HEK293 (cell line): ENCODE measurements around the gene FOXO3.

ENCODE experiments used
- AEBP2 ChIP-seq: fragments of 450-650 bp; formaldehyde crosslinking; IDR thresholded peaks from 2 replicates; pipeline ENCODE4 v1.5.1; 2016; ENCODE audit warnings: missing biosample characterization, missing genetic modification characterization, borderline replicate concordance
- BCL6B ChIP-seq: fragments of 450-650 bp; formaldehyde crosslinking; IDR thresholded peaks from 2 replicates; pipeline ENCODE4 v1.5.1; 2017; ENCODE audit warnings: missing biosample characterization, missing genetic modification characterization
- EGR2 ChIP-seq: fragments of 450-650 bp; formaldehyde crosslinking; IDR thresholded peaks from 2 replicates; pipeline ENCODE4 v1.5.1; 2016; ENCODE audit warnings: low read depth, missing biosample characterization, missing genetic modification characterization
- GFI1B ChIP-seq: fragments of 450-650 bp; formaldehyde crosslinking; IDR thresholded peaks from 2 replicates; pipeline ENCODE4 v1.5.1; 2016; ENCODE audit warnings: missing biosample characterization, missing genetic modification characterization
- GLI2 ChIP-seq: fragments of 450-650 bp; formaldehyde crosslinking; IDR thresholded peaks from 2 replicates; pipeline ENCODE4; 2017; ENCODE audit warnings: missing biosample characterization, missing genetic modification characterization, low read depth, borderline replicate concordance
- GLIS1 ChIP-seq: fragments of 450-650 bp; formaldehyde crosslinking; IDR thresholded peaks from 2 replicates; pipeline ENCODE4 v1.5.1; 2016; ENCODE audit warnings: missing biosample characterization, missing genetic modification characterization
- KLF16 ChIP-seq: fragments of 450-650 bp; formaldehyde crosslinking; IDR thresholded peaks from 2 replicates; pipeline ENCODE4 v1.5.1; 2017; ENCODE audit warnings: missing biosample characterization, missing genetic modification characterization
- MZF1 ChIP-seq: fragments of 450-650 bp; formaldehyde crosslinking; IDR thresholded peaks from 2 replicates; pipeline ENCODE4 v1.5.1; 2017; ENCODE audit warnings: missing biosample characterization, missing genetic modification characterization, borderline replicate concordance
- PRDM10 ChIP-seq: fragments of 450-650 bp; formaldehyde crosslinking; IDR thresholded peaks from 2 replicates; pipeline ENCODE4 v1.5.1; 2016; ENCODE audit warnings: missing biosample characterization, missing genetic modification characterization
- SCRT1 ChIP-seq: fragments of 450-650 bp; formaldehyde crosslinking; IDR thresholded peaks from 2 replicates; pipeline ENCODE4 v1.5.1; 2016; ENCODE audit warnings: missing biosample characterization, missing genetic modification characterization, borderline replicate concordance
- SCRT2 ChIP-seq: fragments of 450-650 bp; formaldehyde crosslinking; IDR thresholded peaks from 2 replicates; pipeline ENCODE4 v1.5.1; 2016; ENCODE audit warnings: missing biosample characterization, missing genetic modification characterization
- YY2 ChIP-seq: fragments of 450-650 bp; formaldehyde crosslinking; IDR thresholded peaks from 2 replicates; pipeline ENCODE4 v1.5.1; 2016; ENCODE audit warnings: missing biosample characterization, missing genetic modification characterization
- ZBTB21 ChIP-seq: fragments of 450-650 bp; formaldehyde crosslinking; IDR thresholded peaks from 2 replicates; pipeline ENCODE4 v1.5.1; 2017; ENCODE audit warnings: missing biosample characterization, missing genetic modification characterization
- ZBTB48 ChIP-seq: fragments of 450-650 bp; formaldehyde crosslinking; IDR thresholded peaks from 2 replicates; pipeline ENCODE4 v1.5.1; 2016; ENCODE audit warnings: missing biosample characterization, missing genetic modification characterization
- ZFP41 ChIP-seq: fragments of 450-650 bp; formaldehyde crosslinking; IDR thresholded peaks from 2 replicates; pipeline ENCODE4 v1.5.1; 2016; ENCODE audit warnings: missing biosample characterization, missing genetic modification characterization, borderline replicate concordance
- ZFP69B ChIP-seq: fragments of 450-650 bp; formaldehyde crosslinking; IDR thresholded peaks from 2 replicates; pipeline ENCODE4 v1.5.1; 2016; ENCODE audit warnings: missing biosample characterization, missing genetic modification characterization
- ZIC2 ChIP-seq: fragments of 450-650 bp; formaldehyde crosslinking; IDR thresholded peaks from 2 replicates; pipeline ENCODE4 v1.5.1; 2016; ENCODE audit warnings: missing biosample characterization, missing genetic modification characterization
- ZNF112 ChIP-seq: fragments of 450-650 bp; formaldehyde crosslinking; IDR thresholded peaks from 2 replicates; pipeline ENCODE4 v1.5.0; 2017; ENCODE audit warnings: missing biosample characterization, missing genetic modification characterization
- ZNF121 ChIP-seq: fragments of 450-650 bp; formaldehyde crosslinking; IDR thresholded peaks from 2 replicates; pipeline ENCODE4 v1.5.1; 2016; ENCODE audit warnings: missing biosample characterization, missing genetic modification characterization
- ZNF169 ChIP-seq: fragments of 450-650 bp; formaldehyde crosslinking; IDR thresholded peaks from 2 replicates; pipeline ENCODE4 v1.5.1; 2016; ENCODE audit warnings: missing biosample characterization, missing genetic modification characterization
- ZNF184 ChIP-seq: fragments of 450-650 bp; IDR thresholded peaks from 2 replicates; pipeline ENCODE4 v1.5.1; 2018; ENCODE audit warnings: missing biosample characterization, mild to moderate bottlenecking, missing genetic modification characterization
- ZNF19 ChIP-seq: fragments of 450-650 bp; formaldehyde crosslinking; IDR thresholded peaks from 2 replicates; pipeline ENCODE4; 2016; ENCODE audit warnings: missing biosample characterization, missing genetic modification characterization, low read depth
- ZNF23 ChIP-seq: fragments of 450-650 bp; formaldehyde crosslinking; IDR thresholded peaks from 2 replicates; pipeline ENCODE4 v1.5.1; 2016; ENCODE audit warnings: missing biosample characterization, missing genetic modification characterization, borderline replicate concordance
- ZNF302 ChIP-seq: fragments of 450-650 bp; formaldehyde crosslinking; IDR thresholded peaks from 2 replicates; pipeline ENCODE4 v1.5.1; 2016; ENCODE audit warnings: missing biosample characterization, missing genetic modification characterization, low read depth
- ZNF341 ChIP-seq: fragments of 450-650 bp; formaldehyde crosslinking; IDR thresholded peaks from 2 replicates; pipeline ENCODE4; 2016; ENCODE audit warnings: low read depth, missing biosample characterization, missing genetic modification characterization
- ZNF394 ChIP-seq: fragments of 450-650 bp; formaldehyde crosslinking; IDR thresholded peaks from 2 replicates; pipeline ENCODE4 v1.5.1; 2016; ENCODE audit warnings: missing biosample characterization, missing genetic modification characterization, mild to moderate bottlenecking, moderate library complexity, borderline replicate concordance
- ZNF529 ChIP-seq: fragments of 450-650 bp; formaldehyde crosslinking; IDR thresholded peaks from 2 replicates; pipeline ENCODE4 v1.5.1; 2017; ENCODE audit warnings: missing genetic modification characterization, missing biosample characterization; ENCODE audit not compliant: insufficient replicate concordance
- ZNF555 ChIP-seq: fragments of 450-650 bp; formaldehyde crosslinking; conservative IDR thresholded peaks from 2 replicates; pipeline ENCODE4 v1.5.1; 2017; ENCODE audit warnings: missing biosample characterization, mild to moderate bottlenecking, missing genetic modification characterization, inconsistent platforms
- ZNF571 ChIP-seq: fragments of 450-650 bp; formaldehyde crosslinking; IDR thresholded peaks from 2 replicates; pipeline ENCODE4 v1.5.0; 2017; ENCODE audit warnings: missing biosample characterization, missing genetic modification characterization
- ZNF585B ChIP-seq: fragments of 450-650 bp; formaldehyde crosslinking; IDR thresholded peaks from 2 replicates; pipeline ENCODE4 v1.5.1; 2016; ENCODE audit warnings: missing biosample characterization, missing genetic modification characterization
- ZNF600 ChIP-seq: fragments of 450-650 bp; formaldehyde crosslinking; IDR thresholded peaks from 2 replicates; pipeline ENCODE4 v1.5.1; 2016; ENCODE audit warnings: missing biosample characterization, missing genetic modification characterization
- ZNF645 ChIP-seq: fragments of 450-650 bp; formaldehyde crosslinking; IDR thresholded peaks from 2 replicates; pipeline ENCODE4; 2016; ENCODE audit warnings: missing biosample characterization, missing genetic modification characterization
- ZNF654 ChIP-seq: fragments of 450-650 bp; formaldehyde crosslinking; IDR thresholded peaks from 2 replicates; pipeline ENCODE4 v1.5.1; 2016; ENCODE audit warnings: low read depth, missing biosample characterization, missing genetic modification characterization
- ZNF701 ChIP-seq: fragments of 450-650 bp; formaldehyde crosslinking; IDR thresholded peaks from 2 replicates; pipeline ENCODE4 v1.5.1; 2016; ENCODE audit warnings: missing biosample characterization, missing genetic modification characterization
- ZNF777 ChIP-seq: fragments of 450-650 bp; formaldehyde crosslinking; IDR thresholded peaks from 2 replicates; pipeline ENCODE4 v1.5.1; 2017; ENCODE audit warnings: missing biosample characterization, missing genetic modification characterization, borderline replicate concordance

Gene FOXO3

GRCh38 chr6:108699290-108700041 lies 138.7 kb downstream of the FOXO3 start (continued):
- TF ChIP-seq ZNF645 (tag by site-specific recombination) (no peak), ZNF529 (tag by site-specific recombination) (no peak), ZNF19 (tag by site-specific recombination) (no peak), ZIC2 (tag by site-specific recombination) (peak; percentile 89), ZFP69B (tag by site-specific recombination) (no peak), EGR2 (tag by site-specific recombination) (no peak), ZNF777 (tag by site-specific recombination) (no peak), SCRT1 (tag by site-specific recombination) (no peak), ZNF394 (tag by site-specific recombination) (no peak), ZFP41 (tag by site-specific recombination) (no peak), AEBP2 (tag by site-specific recombination) (no peak), ZNF654 (tag by site-specific recombination) (no peak), ZNF571 (tag by site-specific recombination) (peak; percentile 81; the same call in 1 of the 2 replicates), ZNF555 (tag by site-specific recombination) (no peak), BCL6B (tag by site-specific recombination) (0 out of 2 replicates have a peak, but pooled peaks have one; percentile 24), SCRT2 (tag by site-specific recombination) (no peak), ZNF23 (no peak), ZNF302 (tag by site-specific recombination) (no peak), ZBTB48 (tag by site-specific recombination) (no peak), ZNF121 (tag by site-specific recombination) (no peak), KLF16 (tag by site-specific recombination) (no peak), GLI2 (tag by site-specific recombination) (no peak), ZNF169 (tag by site-specific recombination) (no peak), YY2 (tag by site-specific recombination) (no peak), GFI1B (tag by site-specific recombination) (no peak), MZF1 (tag by site-specific recombination) (no peak), ZNF184 (tag by site-specific recombination) (no peak), ZNF112 (tag by site-specific recombination) (no peak), ZBTB21 (no peak), GLIS1 (tag by site-specific recombination) (no peak), PRDM10 (tag by site-specific recombination) (no peak), ZNF701 (tag by site-specific recombination) (no peak), ZNF341 (tag by site-specific recombination) (no peak), ZNF585B (tag by site-specific recombination) (peak; percentile 46; the same call in 1 of the 2 replicates), ZNF600 (no peak)
